Renal cortex interstitium (tissue), 11 donors: Measurements from ENCODE around the gene PSEN1. TPM values are rescaled to one million over a fixed set of nuclear protein-coding genes. Genes with fewer than 3 reads are reported as not detected.

Experiments used
- DNase-seq, 11 donors: peaks; one replicate each; pipeline ENCODE4 v3.0.0-alpha.2; 2013; ENCODE audit warnings: low read depth in 9 of 11, low spot score in 4 of 11; ENCODE audit errors: extremely low read depth in 1 of 11
- polyA plus RNA-seq, 3 donors: library from polyadenylated mRNA; unstranded; fragments of 120-200 nt; gene quantifications; one replicate each; pipeline ENCODE4 v1.2.1, GENCODE V29; 2013; ENCODE audit not compliant: insufficient read length in 3 of 3

PSEN1 gene
- polyA plus RNA-seq, 3 donors, result 67.9 to 74.1 (median 68.4) TPM

DNA sequence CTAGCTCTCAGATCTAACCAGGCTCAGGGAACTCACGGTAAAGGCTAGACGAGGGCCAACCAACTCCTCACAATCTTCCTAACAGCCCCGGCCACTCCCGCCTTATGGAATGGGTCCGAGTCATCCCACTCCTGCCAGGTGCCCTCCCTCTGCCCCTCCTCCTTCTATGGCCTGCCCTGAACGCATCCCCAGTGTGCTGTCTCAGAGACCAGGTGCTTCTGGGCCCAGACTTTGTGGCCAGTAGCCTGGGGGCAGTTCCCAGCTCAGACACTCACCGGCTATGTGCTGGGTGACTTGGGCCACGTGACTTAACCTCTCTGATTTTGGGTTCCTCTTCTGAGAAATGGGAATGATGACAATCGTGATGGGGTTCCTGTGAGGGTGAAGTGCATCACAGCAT is 123.5 kb downstream of the PSEN1 start:
- no peak for DNase-seq

DNA sequence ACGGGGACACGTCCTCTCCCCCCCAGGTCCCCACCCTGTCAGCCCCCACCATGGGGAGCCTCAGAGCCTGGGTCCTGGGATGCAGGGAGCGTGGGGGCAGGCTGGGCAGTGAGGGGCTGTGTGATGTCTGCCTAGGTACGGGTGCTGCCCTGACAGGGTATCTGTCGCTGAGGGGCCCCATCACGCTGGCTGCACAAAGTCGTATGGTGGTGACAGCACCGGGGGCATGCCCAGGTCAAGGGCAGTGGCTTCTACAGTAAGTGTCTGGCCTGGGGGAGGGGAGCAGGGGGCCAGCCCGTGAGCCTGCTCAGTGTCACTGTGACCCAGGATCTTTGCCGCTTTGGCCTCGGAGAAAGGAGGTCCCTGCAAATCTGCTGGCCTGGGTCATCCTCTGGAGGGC is 124.3 kb downstream of the PSEN1 start:
- no peak for DNase-seq

DNA sequence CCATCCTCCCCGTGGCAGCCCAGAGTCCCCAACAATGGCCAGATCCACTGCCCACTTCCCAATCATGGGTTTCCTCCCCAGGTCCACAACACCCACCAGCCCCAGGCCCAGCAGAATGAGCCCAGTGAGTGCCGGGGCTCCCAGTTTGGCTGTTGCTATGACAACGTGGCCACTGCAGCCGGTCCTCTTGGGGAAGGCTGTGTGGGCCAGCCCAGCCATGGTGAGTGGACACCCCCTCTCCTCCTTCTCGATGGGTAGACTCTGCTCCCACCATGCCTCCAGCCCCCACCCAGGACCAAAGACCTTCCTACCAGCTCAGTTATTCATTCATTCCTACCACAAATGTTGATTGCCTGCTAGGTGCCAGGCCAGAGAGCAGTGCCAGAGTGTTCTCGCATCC is 124.8 kb downstream of the PSEN1 start:
- no peak for DNase-seq

DNA sequence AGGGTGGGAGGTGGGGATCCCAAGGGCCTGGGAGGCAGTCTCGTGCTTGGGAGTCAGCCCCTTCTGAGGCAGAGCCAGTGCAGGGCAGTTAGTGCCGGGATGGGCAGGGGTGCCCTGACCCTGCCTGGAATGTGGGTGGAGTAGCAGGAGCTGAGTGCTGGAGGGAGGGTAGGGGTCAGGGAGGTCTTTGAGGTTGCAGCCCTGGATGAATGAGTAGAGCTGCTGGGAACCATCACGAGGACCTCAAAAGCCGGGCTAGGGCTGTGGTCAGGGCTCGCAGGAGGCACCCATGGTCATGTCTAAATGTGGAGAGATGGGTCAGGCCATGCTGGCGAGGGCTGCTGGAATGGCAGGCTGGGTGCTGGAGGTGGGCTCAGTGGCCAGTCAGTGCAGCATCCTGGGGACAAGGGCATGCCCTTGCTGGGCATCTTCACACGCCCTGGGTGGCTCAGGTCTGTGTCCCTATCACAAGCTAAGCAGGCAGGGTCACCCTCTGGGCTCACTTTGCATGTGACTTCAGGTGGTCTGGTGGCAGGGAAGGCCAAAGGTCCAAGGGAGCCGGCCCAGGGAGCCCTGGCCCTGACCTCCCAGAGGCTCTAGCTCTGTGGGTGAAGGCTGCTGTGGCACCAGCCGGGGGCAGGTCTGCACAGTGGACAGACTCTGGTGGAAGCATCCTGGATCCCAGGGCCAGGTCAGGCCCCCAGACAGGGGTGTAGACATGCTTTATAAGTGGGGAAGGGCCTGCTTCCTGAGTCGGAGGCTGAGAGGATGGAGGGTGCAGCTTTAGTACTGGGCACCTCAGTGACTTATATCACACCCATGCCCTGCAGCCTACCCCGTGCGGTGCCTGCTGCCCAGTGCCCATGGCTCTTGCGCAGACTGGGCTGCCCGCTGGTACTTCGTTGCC is 125.5 kb downstream of the PSEN1 start:
- DNase-seq, result no peak

DNA sequence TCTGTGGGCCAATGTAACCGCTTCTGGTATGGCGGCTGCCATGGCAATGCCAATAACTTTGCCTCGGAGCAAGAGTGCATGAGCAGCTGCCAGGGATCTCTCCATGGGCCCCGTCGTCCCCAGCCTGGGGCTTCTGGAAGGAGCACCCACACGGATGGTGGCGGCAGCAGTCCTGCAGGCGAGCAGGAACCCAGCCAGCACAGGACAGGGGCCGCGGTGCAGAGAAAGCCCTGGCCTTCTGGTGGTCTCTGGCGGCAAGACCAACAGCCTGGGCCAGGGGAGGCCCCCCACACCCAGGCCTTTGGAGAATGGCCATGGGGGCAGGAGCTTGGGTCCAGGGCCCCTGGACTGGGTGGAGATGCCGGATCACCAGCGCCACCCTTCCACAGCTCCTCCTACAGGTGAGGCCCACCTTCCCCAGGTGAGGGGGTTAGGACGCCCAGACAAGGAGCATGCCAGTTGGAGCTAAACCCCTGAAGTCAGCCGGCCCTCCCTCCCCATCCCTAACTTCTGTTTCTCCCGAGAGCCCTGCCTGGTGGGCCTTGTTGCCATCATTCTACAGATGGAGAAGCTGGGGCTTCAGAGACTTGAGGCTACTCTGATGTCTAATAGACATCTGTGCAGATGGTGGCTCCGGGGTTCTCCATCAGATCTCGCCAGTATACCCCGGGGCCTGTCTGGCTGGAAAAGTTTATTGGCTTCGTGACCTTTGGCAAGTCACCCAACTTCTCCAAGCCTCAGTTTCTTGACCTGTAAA is 126.3 kb downstream of the PSEN1 start:
- DNase-seq, result no peak

DNA sequence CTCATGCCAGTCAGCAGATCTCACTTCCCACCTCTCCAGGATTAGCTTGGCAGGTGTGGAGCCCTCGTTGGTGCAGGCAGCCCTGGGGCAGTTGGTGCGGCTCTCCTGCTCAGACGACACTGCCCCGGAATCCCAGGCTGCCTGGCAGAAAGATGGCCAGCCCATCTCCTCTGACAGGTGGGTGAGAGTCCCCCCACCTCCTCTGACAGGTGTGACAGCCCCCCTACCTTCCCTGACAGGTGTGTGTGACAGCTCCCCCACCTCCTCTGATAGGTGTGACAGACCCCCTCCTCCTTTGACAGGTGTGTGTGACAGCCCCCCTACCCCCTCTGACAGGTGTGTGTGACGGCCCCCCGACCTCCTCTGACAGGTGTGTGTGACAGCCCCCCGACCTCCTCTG is 127.3 kb downstream of the PSEN1 start:
- DNase-seq, result no peak

DNA sequence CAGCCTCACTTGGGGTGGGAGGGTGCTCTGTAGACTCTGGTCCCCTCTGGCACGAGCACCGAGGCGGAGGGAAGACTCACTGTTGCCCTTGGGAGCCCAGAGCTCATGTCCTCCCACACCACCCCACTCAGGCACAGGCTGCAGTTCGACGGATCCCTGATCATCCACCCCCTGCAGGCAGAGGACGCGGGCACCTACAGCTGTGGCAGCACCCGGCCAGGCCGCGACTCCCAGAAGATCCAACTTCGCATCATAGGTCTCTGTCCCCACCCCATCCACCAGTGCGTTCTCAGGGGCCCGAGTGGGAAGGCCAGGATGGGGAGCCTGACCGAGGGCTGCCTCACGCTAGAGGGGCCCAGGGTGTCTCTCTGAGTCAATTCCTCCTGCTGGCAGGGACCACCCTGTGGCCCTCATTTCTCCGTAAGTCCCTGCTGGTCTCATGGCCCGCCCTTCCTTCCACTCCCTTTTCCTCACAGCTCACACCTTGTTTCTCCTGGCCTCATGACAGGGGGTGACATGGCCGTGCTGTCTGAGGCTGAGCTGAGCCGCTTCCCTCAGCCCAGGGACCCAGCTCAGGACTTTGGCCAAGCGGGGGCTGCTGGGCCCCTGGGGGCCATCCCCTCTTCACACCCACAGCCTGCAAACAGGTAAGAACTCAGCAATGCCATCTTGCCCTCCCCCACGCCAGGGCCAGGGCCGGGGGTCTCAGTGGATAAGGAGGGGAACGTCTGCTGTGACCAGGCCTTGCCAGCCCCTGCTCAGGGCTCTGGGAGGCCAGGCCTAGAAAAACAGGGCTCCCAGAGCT is 128.0 kb downstream of the PSEN1 start:
- no peak for DNase-seq

DNA sequence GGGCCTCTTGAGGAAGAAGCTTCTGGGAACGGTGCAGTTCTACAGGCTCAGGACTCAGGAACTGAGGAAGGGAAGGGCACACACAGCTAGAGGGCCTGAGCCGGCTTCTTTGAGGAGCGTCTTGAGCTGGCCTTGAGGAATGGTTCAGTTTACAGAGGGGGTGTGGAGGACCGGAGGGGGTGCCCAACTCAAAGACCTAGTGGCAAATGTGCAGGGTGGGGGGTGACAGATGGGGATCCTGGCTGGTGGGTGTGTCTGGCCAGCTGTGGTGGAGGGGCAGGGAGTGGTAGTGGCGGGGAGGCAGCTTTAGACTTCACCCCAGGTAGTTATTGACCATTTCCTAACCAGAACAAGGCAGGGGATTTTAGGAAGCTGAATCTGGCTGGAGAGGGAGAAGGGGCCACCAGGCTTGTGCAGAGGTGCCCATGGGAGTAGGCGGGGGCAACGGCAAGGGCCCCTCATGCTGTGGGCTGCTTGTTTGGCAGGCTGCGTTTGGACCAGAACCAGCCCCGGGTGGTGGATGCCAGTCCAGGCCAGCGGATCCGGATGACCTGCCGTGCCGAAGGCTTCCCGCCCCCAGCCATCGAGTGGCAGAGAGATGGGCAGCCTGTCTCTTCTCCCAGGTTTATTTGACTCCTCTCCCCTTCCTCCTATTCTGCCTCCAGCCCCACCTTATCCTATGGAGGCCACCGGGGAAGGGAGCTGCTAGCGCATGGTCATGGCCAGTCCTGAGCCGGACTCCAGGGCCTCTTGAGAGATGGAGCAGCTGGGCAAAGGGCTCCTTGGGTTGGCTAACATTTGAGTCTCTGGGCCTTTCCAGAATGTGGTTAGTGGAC is 128.8 kb downstream of the PSEN1 start:
- no peak for DNase-seq

DNA sequence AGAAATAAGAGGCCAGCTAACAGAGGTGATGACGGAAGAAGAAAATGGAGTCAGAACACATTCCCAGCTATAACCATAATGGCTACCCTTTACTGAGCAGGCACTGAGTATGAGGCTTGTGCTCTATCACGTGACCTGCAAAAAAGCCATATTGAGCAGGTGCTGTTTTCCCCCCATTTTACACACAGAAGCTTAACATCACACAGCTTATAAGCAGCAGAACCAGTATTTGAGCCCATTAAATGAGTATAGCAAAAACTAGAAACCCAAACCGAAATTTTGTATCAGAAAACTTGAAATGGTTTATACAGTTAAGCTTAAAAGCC is 129.4 kb downstream of the PSEN1 start:
- DNase-seq, result no peak

DNA sequence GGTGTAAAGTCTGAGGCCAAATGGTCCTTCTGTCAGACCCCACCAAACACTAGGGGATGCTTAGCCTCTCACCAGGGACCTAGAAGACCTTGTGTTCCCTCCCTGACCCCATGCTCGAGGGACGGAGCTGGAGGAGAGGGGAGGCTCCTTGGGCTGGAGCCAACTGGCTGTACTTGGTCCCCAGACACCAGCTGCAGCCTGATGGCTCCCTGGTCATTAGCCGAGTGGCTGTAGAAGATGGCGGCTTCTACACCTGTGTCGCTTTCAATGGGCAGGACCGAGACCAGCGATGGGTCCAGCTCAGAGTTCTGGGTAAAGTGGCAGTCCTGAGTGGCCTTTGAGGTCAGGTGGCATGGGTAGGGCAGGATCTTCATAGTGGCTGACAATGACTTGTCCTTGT is 130.0 kb downstream of the PSEN1 start:
- no peak for DNase-seq

DNA sequence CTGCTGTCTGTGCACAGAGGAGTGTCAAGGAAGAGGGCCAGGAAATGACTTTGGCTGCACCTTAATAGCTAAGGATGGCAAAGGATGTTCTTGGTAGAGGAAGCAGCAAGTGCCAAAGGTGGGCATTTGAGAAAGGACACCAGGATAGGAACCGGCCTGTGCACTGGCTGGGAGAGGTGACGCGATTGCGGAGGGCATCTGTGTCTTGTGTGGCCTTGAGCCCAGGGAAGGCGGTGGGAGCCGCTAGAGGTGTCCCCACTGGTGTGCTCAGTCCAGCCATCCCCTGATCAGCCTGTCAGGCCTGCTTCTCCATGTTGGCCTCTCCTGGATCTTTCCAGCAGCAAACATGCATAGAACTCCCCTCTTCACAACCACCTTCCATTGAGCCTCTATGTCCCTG is 131.2 kb downstream of the PSEN1 start:
- DNase-seq, result no peak

DNA sequence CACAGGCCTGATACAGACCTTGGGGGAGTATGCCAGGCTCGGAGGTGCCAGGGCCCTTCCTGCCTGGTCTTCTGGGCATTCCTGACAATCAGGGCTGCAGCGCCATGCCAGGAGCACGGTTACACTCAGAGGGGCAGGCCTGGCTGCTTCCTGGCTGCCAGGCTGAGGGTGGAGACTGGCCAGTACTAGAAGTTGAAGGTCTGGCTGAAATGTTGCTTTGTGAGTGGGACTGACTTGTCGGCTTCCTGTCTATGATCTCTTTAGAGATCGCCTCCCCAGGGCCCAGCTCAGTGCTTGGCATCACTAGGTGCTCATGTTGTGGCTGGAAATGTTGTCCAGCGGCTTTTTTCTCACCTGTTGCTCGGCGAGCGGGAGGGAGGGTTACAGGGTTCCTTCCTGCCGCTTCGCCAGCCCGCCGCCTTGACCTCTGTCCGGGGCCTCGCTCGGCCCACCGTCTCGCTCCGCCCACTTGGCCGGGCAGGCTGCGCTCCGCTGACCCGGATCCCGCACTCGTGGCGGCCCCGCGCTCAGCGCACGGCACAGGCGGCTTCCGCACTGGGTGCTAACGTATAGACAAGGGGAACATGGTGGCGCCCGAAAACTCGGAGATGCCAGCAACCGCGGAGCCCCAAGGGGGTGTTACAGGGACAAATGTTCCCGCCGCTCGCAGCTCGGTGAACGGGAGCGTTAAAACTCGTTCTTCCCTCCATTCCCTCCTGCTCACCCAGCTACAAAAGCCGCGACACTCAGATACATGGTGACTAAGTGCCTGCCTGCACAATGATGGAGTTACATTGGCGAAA is 133.6 kb downstream of the PSEN1 start:
- DNase-seq, result peak in 5 of 11 donors; percentile 19 to 40 (median 31)

DNA sequence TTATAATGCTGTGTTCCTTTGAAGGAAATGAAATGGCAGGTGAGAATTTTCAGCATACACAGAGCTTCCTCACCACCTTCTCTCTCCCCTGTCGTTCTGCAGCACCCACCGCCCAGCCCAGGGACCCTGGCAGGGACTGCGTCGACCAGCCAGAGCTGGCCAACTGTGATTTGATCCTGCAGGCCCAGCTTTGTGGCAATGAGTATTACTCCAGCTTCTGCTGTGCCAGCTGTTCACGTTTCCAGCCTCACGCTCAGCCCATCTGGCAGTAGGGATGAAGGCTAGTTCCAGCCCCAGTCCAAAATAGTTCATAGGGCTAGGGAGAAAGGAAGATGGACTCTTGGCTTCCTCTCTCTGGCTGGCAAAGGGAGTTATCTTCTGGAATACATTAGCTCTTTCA is 136.1 kb downstream of the PSEN1 start:
- no peak for DNase-seq

Other genes starting within 250 kb of the PSEN1 start
- gene DPF3, start 242.4 kb upstream of the PSEN1 start, polyA plus RNA-seq, result 1 to 10 TPM; 3.8 to 4.8 (median 3.9) TPM
- gene DCAF4, start 210.0 kb upstream of the PSEN1 start, polyA plus RNA-seq, result 10 to 100 TPM; 14.7 to 21.8 (median 19.1) TPM
- 10 to 100 TPM; 18.7 to 23.8 (median 19.6) TPM for gene ZFYVE1, start 109.4 kb upstream of the PSEN1 start, polyA plus RNA-seq
- 100 to 1,000 TPM; 147 to 194 (median 184) TPM for gene RBM25, start 78.0 kb upstream of the PSEN1 start, polyA plus RNA-seq
- gene PAPLN, start 101.0 kb downstream of the PSEN1 start, polyA plus RNA-seq, result 10 to 100 TPM; 21.7 to 42.9 (median 25.2) TPM